ENCODE measurements around the gene ASCC1. TPM values are rescaled to one million over a fixed set of nuclear protein-coding genes. Genes with fewer than 3 reads are reported as not detected.
"Not testable (repeated sequence)": the region's sequence is repeated elsewhere in the genome, so short reads cannot be mapped to it uniquely, and the experiment has no call there.

The ASCC1 gene
- total RNA-seq, 1 experiment from 2014 or later = 34.9 TPM

- no peak for DNase-seq
- Histone ChIP-seq H3K27ac (no peak overlapping the region), H3K4me1 (peaks cover 3% of the 10 kb centered on the region; the same call in 1 of the 2 replicates), H3K9me3 (replicated peaks) (no peaks in the 10 kb centered on the region), H3K27me3 (no peaks in the 10 kb centered on the region), H3K4me3 (no peak overlapping the region), H3K36me3 (peaks cover 11% of the 10 kb centered on the region)
Observed at GRCh38 chr10:72238392-72239175, 22.5 kb upstream of the ASCC1 start.

- Histone ChIP-seq H3K4me1 (no peaks in the 10 kb centered on the region), H3K9me3 (replicated peaks) (no peaks in the 10 kb centered on the region), H3K27ac (no peak overlapping the region), H3K4me3 (no peak overlapping the region), H3K27me3 (no peaks in the 10 kb centered on the region), H3K36me3 (peaks cover 19% of the 10 kb centered on the region)
- DNase-seq = no peak
Observed at GRCh38 chr10:72235544-72236279, 19.6 kb upstream of the ASCC1 start.

GRCh38 chr10:72234560-72235095, 18.6 kb upstream of the ASCC1 start:
- H3K36me3 ChIP-seq = peaks cover 25% of the 10 kb centered on the region
- H3K27ac ChIP-seq = no peak overlapping the region
- no peaks in the 10 kb centered on the region for H3K4me1 ChIP-seq
- no peaks in the 10 kb centered on the region for H3K27me3 ChIP-seq
- no peaks in the 10 kb centered on the region for H3K9me3 ChIP-seq (replicated peaks)
- H3K4me3 ChIP-seq = no peak overlapping the region
- no peak for DNase-seq

GRCh38 chr10:72233621-72234020, 17.5 kb upstream of the ASCC1 start:
- DNase-seq = no peak
- H3K36me3 ChIP-seq = peaks cover 25% of the 10 kb centered on the region
- no peak overlapping the region for H3K27ac ChIP-seq
- no peak overlapping the region for H3K4me3 ChIP-seq
- H3K4me1 ChIP-seq = 0 out of 2 replicates have a peak, but pooled peaks cover 3% of the 10 kb centered on the region
- H3K9me3 ChIP-seq (replicated peaks) = no peaks in the 10 kb centered on the region
- H3K27me3 ChIP-seq = no peaks in the 10 kb centered on the region

GRCh38 chr10:72229261-72230251, 13.5 kb upstream of the ASCC1 start:
- Histone ChIP-seq H3K4me3 (no peak overlapping the region), H3K27ac (no peak overlapping the region), H3K9me3 (replicated peaks) (no peaks in the 10 kb centered on the region), H3K27me3 (no peaks in the 10 kb centered on the region), H3K4me1 (0 out of 2 replicates have a peak, but pooled peaks cover 3% of the 10 kb centered on the region), H3K36me3 (peaks cover 21% of the 10 kb centered on the region)
- DNase-seq = no peak

- no peak for DNase-seq
- peaks cover 19% of the 10 kb centered on the region for H3K36me3 ChIP-seq
- H3K27ac ChIP-seq = no peak overlapping the region
- no peaks in the 10 kb centered on the region for H3K27me3 ChIP-seq
- H3K4me3 ChIP-seq = no peak overlapping the region
- H3K9me3 ChIP-seq (replicated peaks) = no peaks in the 10 kb centered on the region
- H3K4me1 ChIP-seq = 0 out of 2 replicates have a peak, but pooled peaks cover 3% of the 10 kb centered on the region
Observed at GRCh38 chr10:72228318-72228751, 12.3 kb upstream of the ASCC1 start.

- no peak for DNase-seq
- 0 out of 2 replicates have a peak, but pooled peaks cover 3% of the 10 kb centered on the region for H3K4me1 ChIP-seq
- peaks cover 16% of the 10 kb centered on the region for H3K36me3 ChIP-seq
- no peak overlapping the region for H3K27ac ChIP-seq
- no peaks in the 10 kb centered on the region for H3K27me3 ChIP-seq
- H3K4me3 ChIP-seq = no peak overlapping the region
- no peaks in the 10 kb centered on the region for H3K9me3 ChIP-seq (replicated peaks)
Observed at GRCh38 chr10:72227826-72228225, 11.8 kb upstream of the ASCC1 start.

GRCh38 chr10:72226418-72227027, 10.4 kb upstream of the ASCC1 start:
- H3K4me1 ChIP-seq = 0 out of 2 replicates have a peak, but pooled peaks cover 3% of the 10 kb centered on the region
- H3K9me3 ChIP-seq (replicated peaks) = no peaks in the 10 kb centered on the region
- peaks cover 15% of the 10 kb centered on the region for H3K36me3 ChIP-seq
- H3K27ac ChIP-seq = no peak overlapping the region
- DNase-seq = no peak
- H3K27me3 ChIP-seq = no peaks in the 10 kb centered on the region
- H3K4me3 ChIP-seq = no peak overlapping the region

GRCh38 chr10:72224191-72224590, 8.1 kb upstream of the ASCC1 start:
- not testable (repeated sequence) for H3K27ac ChIP-seq; H3K4me1 ChIP-seq; DNase-seq; H3K4me3 ChIP-seq; H3K27me3 ChIP-seq; H3K9me3 ChIP-seq (replicated peaks)
- H3K36me3 ChIP-seq = peaks cover 11% of the 10 kb centered on the region

GRCh38 chr10:72223743-72224101, 7.6 kb upstream of the ASCC1 start:
- no peaks in the 10 kb centered on the region for H3K4me1 ChIP-seq
- no peak for DNase-seq
- H3K27ac ChIP-seq = no peak overlapping the region
- no peaks in the 10 kb centered on the region for H3K9me3 ChIP-seq (replicated peaks)
- no peak overlapping the region for H3K4me3 ChIP-seq
- peaks cover 11% of the 10 kb centered on the region for H3K36me3 ChIP-seq
- no peaks in the 10 kb centered on the region for H3K27me3 ChIP-seq

- Histone ChIP-seq H3K27me3 (no peaks in the 10 kb centered on the region), H3K4me3 (no peak overlapping the region), H3K36me3 (peaks cover 11% of the 10 kb centered on the region)
Observed at GRCh38 chr10:72221278-72221677, 5.2 kb upstream of the ASCC1 start.

GRCh38 chr10:72220637-72221036, 4.6 kb upstream of the ASCC1 start:
- peaks cover 11% of the 10 kb centered on the region for H3K36me3 ChIP-seq
- H3K27me3 ChIP-seq = no peaks in the 10 kb centered on the region
- H3K9me3 ChIP-seq (replicated peaks) = no peaks in the 10 kb centered on the region
- H3K27ac ChIP-seq = no peak overlapping the region
- no peak overlapping the region for H3K4me3 ChIP-seq
- no peak for DNase-seq
- no peaks in the 10 kb centered on the region for H3K4me1 ChIP-seq

More at GRCh38 chr10:72221278-72221677, 5.2 kb upstream of the ASCC1 start:
- DNase-seq = no peak
- Histone ChIP-seq H3K4me1 (no peaks in the 10 kb centered on the region), H3K27ac (no peak overlapping the region), H3K9me3 (replicated peaks) (no peaks in the 10 kb centered on the region)

GRCh38 chr10:72219235-72219814, 3.2 kb upstream of the ASCC1 start:
- no peak overlapping the region for H3K27ac ChIP-seq
- peaks cover 8% of the 10 kb centered on the region for H3K36me3 ChIP-seq
- no peak overlapping the region for H3K4me3 ChIP-seq
- DNase-seq = no peak
- no peaks in the 10 kb centered on the region for H3K9me3 ChIP-seq (replicated peaks)
- no peaks in the 10 kb centered on the region for H3K4me1 ChIP-seq
- H3K27me3 ChIP-seq = no peaks in the 10 kb centered on the region

Data from SJCRH30 (cell line).